ENCODE results near the gene IPO11. TPM values are rescaled to one million over a fixed set of nuclear protein-coding genes. Genes with fewer than 3 reads are reported as not detected.

The IPO11 gene
- total and polyA plus RNA-seq, 10 donors, result 7.8 to 42.2 (median 34.0) TPM

GRCh38 chr5:62432621-62433064 is 20.1 kb downstream of the IPO11 start:
- peak overlapping the region in 3 of 8 donors; percentile 1 to 43 (median 11) for H3K27ac ChIP-seq
- no peaks in the 10 kb centered on the region for H3K9me3 ChIP-seq
- WGBS, 5 donors, result 44 to 78% (median 58%) methylated on average over 5 of the region's 5 CpGs
- intact Hi-C loops (cut with DNase I; ENCODE audit: low total_unique reads), result no loop called here
- peaks cover 0 to 21% (median 12%) of the 10 kb centered on the region in 6 donors for H3K4me1 ChIP-seq
- no peak for DNase-seq
- H3K36me3 ChIP-seq, result peaks cover 0 to 21% (median 1%) of the 10 kb centered on the region in 6 donors
- no peak for TF ChIP-seq POLR2A (IDR thresholded peaks at IDR 0.05)
- no peak for TF ChIP-seq POLR2AphosphoS5 (IDR thresholded peaks at IDR 0.05)
- TF ChIP-seq, protein P1, sequence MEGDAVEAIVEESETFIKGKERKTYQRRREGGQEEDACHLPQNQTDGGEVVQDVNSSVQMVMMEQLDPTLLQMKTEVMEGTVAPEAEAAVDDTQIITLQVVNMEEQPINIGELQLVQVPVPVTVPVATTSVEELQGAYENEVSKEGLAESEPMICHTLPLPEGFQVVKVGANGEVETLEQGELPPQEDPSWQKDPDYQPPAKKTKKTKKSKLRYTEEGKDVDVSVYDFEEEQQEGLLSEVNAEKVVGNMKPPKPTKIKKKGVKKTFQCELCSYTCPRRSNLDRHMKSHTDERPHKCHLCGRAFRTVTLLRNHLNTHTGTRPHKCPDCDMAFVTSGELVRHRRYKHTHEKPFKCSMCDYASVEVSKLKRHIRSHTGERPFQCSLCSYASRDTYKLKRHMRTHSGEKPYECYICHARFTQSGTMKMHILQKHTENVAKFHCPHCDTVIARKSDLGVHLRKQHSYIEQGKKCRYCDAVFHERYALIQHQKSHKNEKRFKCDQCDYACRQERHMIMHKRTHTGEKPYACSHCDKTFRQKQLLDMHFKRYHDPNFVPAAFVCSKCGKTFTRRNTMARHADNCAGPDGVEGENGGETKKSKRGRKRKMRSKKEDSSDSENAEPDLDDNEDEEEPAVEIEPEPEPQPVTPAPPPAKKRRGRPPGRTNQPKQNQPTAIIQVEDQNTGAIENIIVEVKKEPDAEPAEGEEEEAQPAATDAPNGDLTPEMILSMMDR (IDR thresholded peaks at IDR 0.05 in 8 of 11, conservative IDR thresholded peaks at IDR 0.05 in 3 of 11), result no peak
- H3K27me3 ChIP-seq (replicated peaks in 1 of 7), result no peaks in the 10 kb centered on the region
- no peak overlapping the region for H3K4me3 ChIP-seq

- H3K4me3 ChIP-seq, result no peak overlapping the region
- no peaks in the 10 kb centered on the region for H3K27me3 ChIP-seq (replicated peaks in 1 of 7)
- H3K4me1 ChIP-seq, result no peaks in the 10 kb centered on the region
- peaks cover 0 to 74% (median 20%) of the 10 kb centered on the region in 6 donors for H3K36me3 ChIP-seq
- intact Hi-C loops (cut with DNase I; ENCODE audit: low total_unique reads), result no loop called here
- TF ChIP-seq POLR2A (IDR thresholded peaks at IDR 0.05) (no peak), POLR2AphosphoS5 (IDR thresholded peaks at IDR 0.05) (no peak)
- TF ChIP-seq, protein P1 (IDR thresholded peaks at IDR 0.05 in 8 of 11, conservative IDR thresholded peaks at IDR 0.05 in 3 of 11), result no peak
- no peak for DNase-seq
- WGBS, 5 donors, result 87 to 99% (median 96%) methylated on average over 5 of the region's 5 CpGs
- H3K9me3 ChIP-seq, result no peaks in the 10 kb centered on the region
- no peak overlapping the region for H3K27ac ChIP-seq
Measured at GRCh38 chr5:62448528-62448927, 36.0 kb downstream of the IPO11 start.

GRCh38 chr5:62450259-62450658 is 37.7 kb downstream of the IPO11 start:
- WGBS, 5 donors, result 88 to 95% (median 90%) methylated on average over 2 of the region's 2 CpGs
- Histone ChIP-seq H3K27ac (no peak overlapping the region), H3K27me3 (replicated peaks in 1 of 7) (no peaks in the 10 kb centered on the region), H3K4me1 (no peaks in the 10 kb centered on the region), H3K36me3 (peaks cover 0 to 89% (median 20%) of the 10 kb centered on the region in 6 donors), H3K4me3 (no peak overlapping the region), H3K9me3 (no peaks in the 10 kb centered on the region)
- intact Hi-C loops (cut with DNase I; ENCODE audit: low total_unique reads), result no loop called here
- no peak for TF ChIP-seq POLR2A (IDR thresholded peaks at IDR 0.05)
- no peak for TF ChIP-seq POLR2AphosphoS5 (IDR thresholded peaks at IDR 0.05)
- TF ChIP-seq, protein P1 (IDR thresholded peaks at IDR 0.05 in 8 of 11, conservative IDR thresholded peaks at IDR 0.05 in 3 of 11), result no peak
- no peak for DNase-seq

DNA sequence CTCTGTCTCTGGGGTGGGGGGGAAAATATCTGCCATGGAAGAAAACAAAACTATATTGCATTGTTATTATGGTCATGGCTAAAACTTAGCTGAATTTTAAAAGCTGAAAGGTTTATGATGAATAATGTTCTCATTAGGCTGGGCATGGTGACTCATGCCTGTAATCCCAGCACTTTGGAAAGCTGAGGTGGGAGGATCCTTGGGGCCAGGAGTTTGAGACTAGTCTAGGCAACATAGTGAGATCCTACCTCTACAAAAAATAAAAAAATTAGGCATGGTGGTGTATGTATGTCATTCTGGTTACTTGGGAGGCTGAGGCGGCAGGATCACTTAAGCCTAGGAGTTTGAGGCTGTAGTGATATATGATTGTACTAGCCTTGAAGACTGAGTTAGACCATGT is 44.5 kb downstream of the IPO11 start:
- Histone ChIP-seq H3K27me3 (replicated peaks in 1 of 7) (no peaks in the 10 kb centered on the region), H3K36me3 (peaks cover 0 to 64% (median 10%) of the 10 kb centered on the region in 6 donors), H3K4me3 (no peak overlapping the region), H3K9me3 (no peaks in the 10 kb centered on the region), H3K4me1 (peaks cover 0 to 5% (median 1%) of the 10 kb centered on the region in 6 donors), H3K27ac (no peak overlapping the region)
- WGBS, 5 donors, result 92 to 100% (median 98%) methylated on average over 1 of the region's 1 CpG
- no peak for DNase-seq
- TF ChIP-seq POLR2A (IDR thresholded peaks at IDR 0.05) (no peak), POLR2AphosphoS5 (IDR thresholded peaks at IDR 0.05) (no peak)
- TF ChIP-seq, protein P1 (IDR thresholded peaks at IDR 0.05 in 8 of 11, conservative IDR thresholded peaks at IDR 0.05 in 3 of 11), result no peak
- intact Hi-C loops (cut with DNase I; ENCODE audit: low total_unique reads), result no loop called here

All from spleen (tissue), 11 donors.